Measurements from ENCODE around the gene CDC20. TPM values are rescaled to one million over a fixed set of nuclear protein-coding genes. Genes with fewer than 3 reads are reported as not detected.

The CDC20 gene
- total and polyA plus RNA-seq, 2 donors (not counting 1 experiment from before 2014, with no cell fraction given) = 1.1 to 1.5 TPM

DNA sequence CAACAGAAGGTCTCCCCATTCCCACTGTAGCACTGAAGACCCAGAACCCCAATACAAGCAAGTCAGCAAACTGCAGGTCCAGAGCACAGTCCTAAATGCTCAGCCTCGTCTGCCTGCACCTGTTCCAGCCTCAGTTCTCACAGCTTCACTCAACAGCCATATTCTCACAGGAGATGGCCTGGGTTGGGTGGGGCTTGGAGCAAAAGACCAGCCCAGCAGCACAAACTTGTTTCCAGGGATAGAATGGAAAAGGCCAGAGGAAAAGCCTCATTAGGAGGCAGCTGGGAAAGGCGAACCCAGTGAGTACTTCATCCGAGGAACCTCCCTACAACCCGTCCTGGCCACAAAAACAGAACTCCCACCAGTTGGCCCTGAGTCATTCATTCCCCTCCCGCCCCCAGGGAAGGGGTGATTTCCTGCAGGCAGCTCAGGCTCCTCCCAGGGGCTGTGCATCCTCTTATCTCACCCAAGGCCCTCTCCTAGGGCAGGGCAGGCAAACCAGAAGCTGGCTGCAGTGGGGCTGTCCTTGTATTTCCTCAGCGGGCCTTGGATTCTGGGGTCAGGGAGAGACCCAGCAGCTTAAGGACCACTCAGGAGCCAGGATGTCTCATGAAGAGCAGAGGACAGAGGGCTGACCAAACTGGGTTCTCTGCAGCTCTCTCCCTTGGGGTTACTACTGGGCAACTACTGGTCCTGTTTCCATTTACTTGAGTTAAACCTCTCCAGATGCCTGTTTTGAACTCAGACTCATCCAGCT lies 28.6 kb upstream of the CDC20 start:
- Histone ChIP-seq H3K9ac (ENCODE audit: low read length) (no peak overlapping the region), H4K20me1 (ENCODE audit: control insufficient read depth, insufficient read depth, low read length, poor library complexity, severe bottlenecking) (no peaks in the 10 kb centered on the region), H3K9me3 (ENCODE audit: control extremely low read depth in 1 of 3, control insufficient read depth in 2 of 3, insufficient read depth in 1 of 3, low read length in 2 of 3) (peaks cover 0 to 10% (median 2%) of the 10 kb centered on the region in 3 donors), H3K4me1 (ENCODE audit: control insufficient read depth in 2 of 2, insufficient read depth in 2 of 2, low read length in 2 of 2) (no peaks in the 10 kb centered on the region), H3K79me2 (ENCODE audit: control insufficient read depth, insufficient read depth, low read length) (no peaks in the 10 kb centered on the region), H3K27me3 (replicated peaks in 1 of 4; ENCODE audit: control extremely low read depth in 1 of 4, control insufficient read depth in 3 of 4, insufficient read depth in 4 of 4, low read length in 3 of 4) (peaks cover 0 to 3% (median 0%) of the 10 kb centered on the region in 4 experiments), H3K4me2 (replicated peaks; ENCODE audit: low read depth, low read length, poor library complexity, severe bottlenecking) (no peak overlapping the region), H3K36me3 (replicated peaks in 1 of 2; ENCODE audit: control extremely low read depth in 1 of 2, control insufficient read depth in 1 of 2, extremely low read depth in 1 of 2, insufficient read depth in 2 of 2, low read length in 1 of 2) (no peaks in the 10 kb centered on the region), H3K27ac (ENCODE audit: low read length in 2 of 2) (no peak overlapping the region), H3K4me3 (ENCODE audit: control extremely low read depth in 1 of 5, extremely low read depth in 1 of 5, insufficient read depth in 1 of 5, low read depth in 2 of 5, low read length in 4 of 5) (no peak overlapping the region), H2AFZ (ENCODE audit: insufficient read depth, low read depth, low read length, poor library complexity, severe bottlenecking) (no peak overlapping the region)
- intact Hi-C loops (cut with micrococcal nuclease) = no loop called here
- CTCF ChIA-PET = no interaction called here
- no peak for ATAC-seq (ENCODE audit: low read depth)
- no peak overlapping the region for H3K27ac Mint-ChIP-seq
- POLR2A ChIA-PET = no interaction called here
- H3K4me3 Mint-ChIP-seq = no peak overlapping the region
- H3K9me3 Mint-ChIP-seq (ENCODE audit: insufficient read depth) = peaks cover 2% of the 10 kb centered on the region
- H3K27me3 Mint-ChIP-seq = no peaks in the 10 kb centered on the region
- H3K4me1 Mint-ChIP-seq = no peaks in the 10 kb centered on the region
- no peak for DNase-seq
- WGBS (ENCODE audit: insufficient coverage) = 5% methylated on average over 5 of the region's 6 CpGs
- no peak for TF ChIP-seq EZH2 (IDR thresholded peaks at IDR 0.05; ENCODE audit: borderline replicate concordance, insufficient read depth, low read depth, low read length, poor library complexity, severe bottlenecking)
- TF ChIP-seq, protein P1, sequence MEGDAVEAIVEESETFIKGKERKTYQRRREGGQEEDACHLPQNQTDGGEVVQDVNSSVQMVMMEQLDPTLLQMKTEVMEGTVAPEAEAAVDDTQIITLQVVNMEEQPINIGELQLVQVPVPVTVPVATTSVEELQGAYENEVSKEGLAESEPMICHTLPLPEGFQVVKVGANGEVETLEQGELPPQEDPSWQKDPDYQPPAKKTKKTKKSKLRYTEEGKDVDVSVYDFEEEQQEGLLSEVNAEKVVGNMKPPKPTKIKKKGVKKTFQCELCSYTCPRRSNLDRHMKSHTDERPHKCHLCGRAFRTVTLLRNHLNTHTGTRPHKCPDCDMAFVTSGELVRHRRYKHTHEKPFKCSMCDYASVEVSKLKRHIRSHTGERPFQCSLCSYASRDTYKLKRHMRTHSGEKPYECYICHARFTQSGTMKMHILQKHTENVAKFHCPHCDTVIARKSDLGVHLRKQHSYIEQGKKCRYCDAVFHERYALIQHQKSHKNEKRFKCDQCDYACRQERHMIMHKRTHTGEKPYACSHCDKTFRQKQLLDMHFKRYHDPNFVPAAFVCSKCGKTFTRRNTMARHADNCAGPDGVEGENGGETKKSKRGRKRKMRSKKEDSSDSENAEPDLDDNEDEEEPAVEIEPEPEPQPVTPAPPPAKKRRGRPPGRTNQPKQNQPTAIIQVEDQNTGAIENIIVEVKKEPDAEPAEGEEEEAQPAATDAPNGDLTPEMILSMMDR (IDR thresholded peaks at IDR 0.05) = no peak

DNA sequence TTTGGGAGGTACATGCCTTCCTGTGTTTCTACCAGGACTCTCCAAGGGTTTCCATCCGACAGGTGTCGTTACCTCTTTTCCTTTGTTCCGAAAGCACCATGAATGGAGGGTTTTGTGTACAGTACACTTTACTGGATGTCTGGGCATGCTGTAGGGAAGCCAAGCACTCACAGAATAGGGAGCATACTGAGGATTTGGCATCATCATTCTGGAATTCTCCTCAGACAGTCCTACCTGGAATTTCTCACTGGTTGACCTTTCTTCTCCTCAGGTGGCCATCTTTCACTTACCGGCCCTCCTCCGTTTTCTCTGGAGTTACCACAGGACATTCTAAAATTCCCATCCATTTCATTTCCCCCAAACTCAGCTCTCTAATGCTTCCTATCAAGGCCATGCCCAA lies 27.1 kb upstream of the CDC20 start:
- Histone ChIP-seq H3K36me3 (replicated peaks in 1 of 2; ENCODE audit: control extremely low read depth in 1 of 2, control insufficient read depth in 1 of 2, extremely low read depth in 1 of 2, insufficient read depth in 2 of 2, low read length in 1 of 2) (no peaks in the 10 kb centered on the region), H2AFZ (ENCODE audit: insufficient read depth, low read depth, low read length, poor library complexity, severe bottlenecking) (no peak overlapping the region), H3K9me3 (ENCODE audit: control extremely low read depth in 1 of 3, control insufficient read depth in 2 of 3, insufficient read depth in 1 of 3, low read length in 2 of 3) (peaks cover 0 to 5% (median 0%) of the 10 kb centered on the region in 3 donors), H3K4me1 (ENCODE audit: control insufficient read depth in 2 of 2, insufficient read depth in 2 of 2, low read length in 2 of 2) (no peaks in the 10 kb centered on the region), H3K27me3 (replicated peaks in 1 of 4; ENCODE audit: control extremely low read depth in 1 of 4, control insufficient read depth in 3 of 4, insufficient read depth in 4 of 4, low read length in 3 of 4) (peaks cover 0 to 3% (median 0%) of the 10 kb centered on the region in 4 experiments), H4K20me1 (ENCODE audit: control insufficient read depth, insufficient read depth, low read length, poor library complexity, severe bottlenecking) (no peaks in the 10 kb centered on the region), H3K4me2 (replicated peaks; ENCODE audit: low read depth, low read length, poor library complexity, severe bottlenecking) (no peak overlapping the region), H3K4me3 (ENCODE audit: control extremely low read depth in 1 of 5, extremely low read depth in 1 of 5, insufficient read depth in 1 of 5, low read depth in 2 of 5, low read length in 4 of 5) (no peak overlapping the region), H3K27ac (ENCODE audit: low read length in 2 of 2) (no peak overlapping the region), H3K79me2 (ENCODE audit: control insufficient read depth, insufficient read depth, low read length) (no peaks in the 10 kb centered on the region), H3K9ac (ENCODE audit: low read length) (no peak overlapping the region)
- H3K4me1 Mint-ChIP-seq = no peaks in the 10 kb centered on the region
- H3K27ac Mint-ChIP-seq = no peak overlapping the region
- no peak for TF ChIP-seq EZH2 (IDR thresholded peaks at IDR 0.05; ENCODE audit: borderline replicate concordance, insufficient read depth, low read depth, low read length, poor library complexity, severe bottlenecking)
- TF ChIP-seq, protein P1 (IDR thresholded peaks at IDR 0.05) = no peak
- WGBS (ENCODE audit: insufficient coverage) = 100% methylated on average over 5 of the region's 5 CpGs
- ATAC-seq (ENCODE audit: low read depth) (no peak), DNase-seq (no peak)
- intact Hi-C loops (cut with micrococcal nuclease) = no loop called here
- no peaks in the 10 kb centered on the region for H3K27me3 Mint-ChIP-seq
- ChIA-PET CTCF (no interaction called here), POLR2A (no interaction called here)
- no peaks in the 10 kb centered on the region for H3K9me3 Mint-ChIP-seq (ENCODE audit: insufficient read depth)
- H3K4me3 Mint-ChIP-seq = no peak overlapping the region
